Effector CD8-positive, alpha-beta T cell (primary cell): ENCODE data around the gene NMNAT2.

ENCODE experiments used
- DNase-seq: peaks from one replicate; lab custom pipeline; 2025; lab: John Stamatoyannopoulos, UW

Gene NMNAT2

DNA sequence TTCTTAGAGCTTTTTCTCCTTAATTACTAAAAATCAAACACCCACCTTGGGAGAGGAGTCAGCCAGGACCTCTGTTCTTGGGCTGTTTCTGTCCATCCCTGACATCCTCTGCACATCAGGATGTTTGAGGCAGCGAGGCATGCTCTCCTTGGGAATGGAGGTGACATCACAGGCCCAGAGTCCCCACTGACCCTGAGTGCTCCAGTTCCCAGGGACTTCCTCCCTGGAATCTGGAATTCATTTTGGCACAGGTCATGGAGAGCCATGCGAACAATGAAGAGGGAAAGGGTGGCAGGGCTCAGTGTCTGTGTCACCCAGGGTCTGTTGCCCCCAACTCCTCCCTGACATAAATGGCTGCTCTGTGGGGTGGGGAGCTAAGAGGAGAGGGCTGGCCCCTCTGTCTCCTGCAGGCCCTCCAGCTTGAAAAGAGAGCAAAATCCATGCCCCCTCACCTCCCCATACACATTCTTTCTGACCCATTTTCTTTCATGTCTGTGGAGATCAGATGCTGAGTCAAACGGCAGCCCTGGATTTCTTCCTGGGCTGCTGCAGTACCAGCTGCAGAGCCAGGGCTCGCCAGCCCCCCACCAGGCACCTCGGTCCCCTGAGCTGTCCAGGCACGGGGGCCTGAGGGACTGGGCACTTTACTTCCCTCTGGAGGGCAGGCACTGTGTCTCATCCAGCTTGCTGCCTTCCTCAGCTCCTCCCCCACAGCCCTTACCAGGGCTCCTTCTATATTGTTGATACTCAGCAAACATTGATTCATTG, 102.0 kb downstream of the NMNAT2 start:
- no peak for DNase-seq

DNA sequence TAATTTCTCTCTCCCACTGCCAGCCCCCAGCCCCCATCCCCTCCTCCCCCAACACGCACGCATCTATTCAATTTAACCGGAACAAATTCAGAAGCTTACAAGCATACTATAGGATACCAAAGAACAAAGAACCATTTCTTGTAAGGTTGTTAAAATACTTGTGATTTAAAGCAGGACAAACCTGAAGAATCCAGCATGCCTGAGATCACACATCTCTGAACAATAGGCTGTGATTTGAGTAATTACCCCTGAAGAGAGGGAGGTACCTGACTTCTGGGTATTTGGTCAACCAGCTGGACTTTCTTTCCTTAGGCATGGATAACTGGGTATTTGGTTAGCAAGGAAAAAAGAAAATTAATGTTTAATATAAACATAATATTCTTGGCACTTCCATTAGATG, 105.1 kb downstream of the NMNAT2 start:
- no peak for DNase-seq

DNA sequence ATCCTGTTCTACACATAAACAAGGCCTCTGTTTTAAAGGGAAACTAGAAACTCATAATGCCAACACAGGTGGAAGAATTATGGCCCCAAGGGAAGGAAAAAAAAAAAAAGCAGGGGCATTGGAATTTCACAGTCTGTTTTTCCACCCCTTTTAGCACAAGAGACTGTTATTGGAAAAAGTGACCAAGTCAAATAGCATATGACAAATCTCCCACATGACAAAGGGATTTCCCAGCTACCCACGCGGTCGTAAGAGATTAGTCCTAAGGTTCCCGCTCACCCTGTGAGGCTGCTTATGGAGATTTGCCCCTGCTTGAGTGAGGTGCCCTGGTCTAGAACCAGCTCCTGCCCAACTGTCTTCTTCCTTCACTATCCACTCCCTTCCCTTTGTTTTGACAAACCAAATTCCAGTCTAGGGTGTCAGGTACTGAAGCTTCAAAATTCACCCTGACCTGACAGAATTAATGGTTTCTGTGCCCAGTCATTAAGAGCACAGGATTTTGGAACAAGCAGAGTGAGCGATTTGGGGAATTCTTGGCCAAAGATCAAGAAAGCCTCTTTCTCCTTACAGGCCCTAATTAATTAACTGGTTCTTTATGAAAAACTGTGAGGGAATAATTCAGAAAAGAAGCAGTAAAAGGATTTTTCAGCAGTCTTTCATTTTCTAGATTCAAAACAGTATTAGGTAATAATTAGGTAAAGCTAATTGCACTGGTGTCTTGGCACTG, 107.3 kb downstream of the NMNAT2 start:
- no peak for DNase-seq

DNA sequence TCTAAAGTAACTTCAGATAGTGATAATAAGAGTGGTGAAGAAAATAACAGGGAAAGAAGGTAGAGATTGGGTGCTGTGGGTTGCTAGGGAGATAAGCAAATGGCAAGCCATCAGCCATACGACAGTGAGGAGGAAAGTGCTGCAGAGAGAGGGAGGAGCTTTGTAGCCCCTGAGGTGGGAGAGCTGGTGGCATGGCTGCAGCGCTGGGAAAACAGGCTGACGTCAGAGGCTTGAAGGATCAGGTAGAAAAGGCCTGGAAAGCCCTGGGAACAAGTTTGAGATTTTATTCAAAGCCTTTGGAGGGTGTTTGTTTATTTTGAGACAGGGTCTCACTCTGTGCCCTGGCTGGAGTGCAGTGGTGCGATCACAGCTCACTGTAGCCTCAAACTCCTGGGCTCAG, 109.5 kb downstream of the NMNAT2 start:
- DNase-seq, result no peak

DNA sequence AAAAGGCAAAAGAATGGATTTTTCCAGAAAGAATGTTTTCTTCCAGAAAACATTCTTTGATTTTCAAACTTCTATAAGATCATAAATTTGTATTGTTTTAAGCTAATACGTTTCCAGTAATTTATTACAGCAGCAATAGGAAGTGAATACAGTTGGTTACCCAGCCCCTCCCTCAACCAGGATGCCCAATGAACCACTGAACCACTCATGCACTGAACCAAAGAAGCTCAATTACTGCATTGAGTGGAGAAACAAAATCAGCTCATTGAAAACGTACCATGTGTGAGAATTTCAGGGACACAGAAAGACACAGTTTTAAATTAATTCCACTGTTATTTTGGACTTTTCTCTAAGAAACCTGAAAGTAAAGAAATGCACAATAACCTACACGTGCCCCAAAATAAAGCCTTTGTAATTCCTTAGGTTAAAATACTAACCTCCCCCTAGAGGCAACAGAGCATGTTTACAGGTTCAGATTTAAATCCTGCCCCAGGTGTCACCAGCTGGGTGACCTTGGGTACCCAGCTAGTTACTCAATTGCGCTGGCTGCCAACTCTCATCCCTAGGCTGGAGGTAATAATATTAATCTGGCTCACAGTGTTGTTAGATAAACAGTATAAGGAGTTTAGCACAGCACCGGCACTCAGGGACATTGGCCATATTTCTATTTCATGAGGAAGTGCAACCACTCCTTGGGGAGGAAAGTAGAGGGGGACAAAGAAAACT, 111.7 kb downstream of the NMNAT2 start:
- DNase-seq, result no peak

DNA sequence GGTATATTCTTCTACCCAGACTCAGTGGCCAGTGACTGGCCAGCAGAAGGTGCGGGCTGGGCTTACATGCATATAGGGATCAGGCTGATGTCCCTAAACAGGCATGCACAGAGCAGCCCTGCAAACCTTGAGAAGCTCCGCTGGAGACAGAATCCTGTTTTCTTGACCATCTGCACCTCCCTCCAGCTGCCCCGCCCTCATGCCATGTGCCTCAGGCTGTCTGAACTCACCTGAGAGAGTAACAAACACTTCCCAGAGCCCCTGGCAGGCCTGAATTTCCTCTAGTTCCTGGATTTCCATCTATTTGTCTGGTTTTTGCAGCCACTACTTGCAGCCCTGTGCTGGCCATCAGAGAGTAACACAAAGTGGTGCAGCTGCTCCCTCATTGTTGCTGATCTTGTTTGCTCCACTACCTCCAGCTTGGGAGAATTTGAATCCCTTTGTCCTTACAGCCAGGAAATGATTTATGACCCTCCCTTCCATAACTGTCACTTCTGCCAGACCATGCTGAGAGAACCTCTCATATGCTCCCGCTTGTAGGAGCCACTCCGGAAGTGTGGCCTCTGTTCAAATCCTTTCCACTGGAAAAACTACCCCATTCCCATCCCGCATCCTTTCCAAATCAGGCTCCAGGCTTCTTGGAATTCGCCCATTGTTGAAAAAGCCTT, 113.6 kb downstream of the NMNAT2 start:
- DNase-seq, result no peak

DNA sequence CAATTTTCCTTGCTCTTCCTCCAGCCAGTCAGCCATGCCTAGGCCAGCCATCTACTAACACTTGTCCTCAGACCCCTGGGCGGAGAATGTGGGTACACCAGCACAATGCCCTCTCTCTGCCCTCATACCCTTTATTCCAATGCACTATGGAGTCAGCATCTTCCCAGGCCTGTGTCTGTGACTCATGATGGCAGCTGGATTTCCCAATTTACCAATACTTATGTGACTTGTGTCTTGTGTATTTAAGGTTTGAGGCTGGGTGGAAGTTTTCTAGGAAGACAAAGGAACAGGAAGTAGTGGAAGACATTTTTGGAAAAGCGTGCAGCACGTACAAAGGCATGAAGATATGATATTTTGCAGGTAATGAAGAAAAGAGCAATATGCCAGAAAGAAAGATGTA, 114.3 kb downstream of the NMNAT2 start:
- DNase-seq, result no peak

DNA sequence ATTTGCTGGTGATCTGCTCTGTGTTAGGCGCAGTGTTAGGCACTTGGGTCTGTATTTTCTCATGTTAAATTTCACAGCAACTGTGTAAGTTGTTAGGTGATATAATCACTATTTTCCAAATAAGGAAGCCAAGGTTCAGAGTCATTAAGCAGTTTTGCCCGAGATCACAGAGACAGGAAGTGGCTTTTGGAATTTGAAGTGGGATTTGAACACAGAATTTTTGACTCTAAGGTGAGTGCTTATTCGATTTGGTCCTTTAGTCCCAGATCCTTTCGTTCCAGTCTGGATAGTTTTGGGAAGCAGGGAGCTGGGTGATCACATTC, 114.9 kb downstream of the NMNAT2 start:
- DNase-seq, result no peak

DNA sequence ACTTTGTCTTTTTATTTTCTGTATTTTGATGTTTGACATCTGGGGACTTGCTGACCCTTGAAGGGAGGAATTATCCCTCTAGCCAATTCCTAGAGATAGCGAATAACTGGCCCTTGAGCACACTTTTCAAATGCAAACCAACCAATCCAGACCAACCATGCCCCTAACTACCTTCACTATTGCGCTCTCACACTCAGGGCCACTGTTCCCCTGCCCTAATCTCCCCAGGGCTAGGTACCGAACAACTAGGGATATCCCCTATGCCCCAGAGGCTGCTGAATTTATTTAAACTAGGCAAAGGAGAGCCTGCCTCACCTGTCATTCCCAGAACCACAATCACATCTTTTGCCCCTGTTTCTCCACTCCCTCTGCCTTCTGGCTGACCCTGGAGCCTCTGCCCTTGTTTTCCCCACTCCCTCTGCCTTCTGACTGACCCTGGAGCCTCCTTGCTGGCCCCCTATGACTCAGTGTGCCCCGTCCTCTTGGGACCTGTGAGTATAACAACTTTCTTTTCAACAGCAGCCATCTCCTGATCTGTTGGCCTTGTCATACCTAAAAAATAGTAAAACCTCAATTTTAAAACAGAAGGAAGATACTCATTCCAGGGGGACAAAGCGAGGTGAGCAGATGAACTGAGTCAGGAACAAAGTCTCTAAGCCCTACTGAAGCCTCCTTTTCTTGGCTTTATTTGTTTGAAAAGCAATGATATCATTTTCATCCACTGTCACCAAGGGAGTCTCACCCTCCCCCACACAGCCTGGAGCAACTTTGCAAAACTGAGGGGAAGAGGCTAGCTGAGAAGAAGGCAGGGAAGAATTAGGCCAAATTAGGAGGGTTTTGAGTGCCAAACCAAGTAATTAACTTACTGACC, 115.5 kb downstream of the NMNAT2 start:
- DNase-seq, result no peak

DNA sequence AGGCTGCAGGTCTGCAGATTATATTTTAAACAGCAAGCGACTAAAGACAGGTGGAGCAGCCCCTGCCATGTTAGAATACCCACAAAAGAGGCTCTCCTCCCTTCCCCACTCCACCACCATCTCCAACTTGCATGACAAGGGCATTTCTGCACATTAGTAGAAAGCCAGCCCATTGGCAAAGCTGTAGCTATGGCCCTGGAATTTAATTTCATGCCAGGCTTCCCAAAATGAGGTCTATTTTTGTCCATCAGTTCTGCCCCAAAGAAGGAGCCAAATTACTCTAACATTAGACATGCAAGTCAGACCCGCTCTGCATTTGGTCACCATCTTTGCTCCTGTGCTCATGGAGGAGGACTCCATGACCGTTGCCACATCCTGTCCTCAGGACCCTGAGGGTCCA, 116.9 kb downstream of the NMNAT2 start:
- no peak for DNase-seq

DNA sequence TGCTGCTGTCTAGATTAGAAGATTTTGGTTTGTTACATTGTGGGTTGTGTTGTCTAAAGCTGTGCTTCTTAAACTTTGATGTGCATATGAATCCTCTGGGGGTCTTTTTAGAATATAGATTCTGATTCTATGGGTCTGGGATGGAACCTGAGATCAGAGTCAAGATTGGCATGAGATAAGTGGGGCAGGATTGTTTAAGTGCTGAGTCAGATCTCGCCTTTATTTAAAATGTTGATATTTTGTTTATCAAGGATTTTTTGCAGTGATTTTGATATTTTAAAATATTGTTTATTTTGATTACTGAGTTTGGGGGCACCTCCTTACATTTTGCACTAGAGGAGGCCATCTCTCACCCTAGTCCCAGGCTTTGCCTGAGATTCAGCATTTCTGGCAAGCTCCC, 117.4 kb downstream of the NMNAT2 start:
- DNase-seq, result no peak

DNA sequence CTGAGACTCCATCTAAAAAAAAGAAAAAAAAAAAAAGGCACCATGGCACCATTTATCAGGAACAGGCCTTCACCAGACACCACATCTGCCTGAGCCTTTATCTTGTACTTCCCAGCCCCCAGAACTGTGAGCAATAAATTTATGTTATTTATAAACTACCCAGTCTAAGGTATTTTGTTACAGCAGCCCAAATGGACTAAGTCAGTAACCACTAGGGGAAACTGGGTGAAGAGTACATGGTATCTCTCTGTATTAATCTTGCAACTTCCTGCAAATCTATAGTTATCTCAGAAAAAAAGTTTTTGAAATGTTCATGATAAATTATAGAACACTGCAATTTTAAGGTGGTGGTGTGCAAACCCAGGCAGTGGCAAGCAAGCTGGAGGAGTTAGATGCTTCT, 117.8 kb downstream of the NMNAT2 start:
- no peak for DNase-seq

DNA sequence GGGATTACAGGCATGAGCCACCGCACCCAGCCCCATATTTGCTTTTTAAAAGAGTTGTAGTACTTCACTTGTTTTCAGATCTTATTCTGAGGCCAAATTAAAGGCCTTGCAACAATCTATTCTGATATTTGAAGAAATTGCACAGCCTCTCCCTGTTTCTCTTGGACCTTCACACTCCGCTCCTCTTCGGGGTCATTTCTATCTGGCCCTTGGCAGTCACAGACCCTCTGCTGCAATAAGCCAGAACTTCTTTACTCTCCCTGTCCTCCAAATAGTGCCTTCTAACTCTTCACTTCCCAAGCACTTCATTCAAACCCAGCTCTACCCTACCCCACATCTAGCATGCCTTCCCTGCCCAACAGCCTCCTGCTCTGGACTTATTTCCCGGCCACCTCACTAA, 121.4 kb downstream of the NMNAT2 start:
- DNase-seq, result no peak

DNA sequence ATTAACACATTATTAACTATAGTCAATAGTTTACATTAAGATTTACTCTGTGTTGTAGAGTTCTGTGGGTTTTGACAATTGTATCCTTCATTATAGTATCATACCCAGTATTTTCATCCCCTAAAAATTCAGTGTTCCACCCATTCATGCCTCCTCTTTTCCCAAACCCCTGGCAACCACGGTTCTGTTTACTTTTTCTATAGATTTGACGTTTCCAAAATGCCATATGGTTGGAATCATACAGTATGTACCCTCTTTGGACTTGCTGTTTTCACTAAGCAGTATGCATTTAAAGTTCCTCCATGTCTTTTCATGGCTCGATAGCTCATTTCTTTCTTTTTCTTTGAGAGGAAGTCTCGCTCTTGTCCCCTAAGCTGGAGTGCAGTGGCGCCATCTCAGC, 122.7 kb downstream of the NMNAT2 start:
- DNase-seq, result no peak

DNA sequence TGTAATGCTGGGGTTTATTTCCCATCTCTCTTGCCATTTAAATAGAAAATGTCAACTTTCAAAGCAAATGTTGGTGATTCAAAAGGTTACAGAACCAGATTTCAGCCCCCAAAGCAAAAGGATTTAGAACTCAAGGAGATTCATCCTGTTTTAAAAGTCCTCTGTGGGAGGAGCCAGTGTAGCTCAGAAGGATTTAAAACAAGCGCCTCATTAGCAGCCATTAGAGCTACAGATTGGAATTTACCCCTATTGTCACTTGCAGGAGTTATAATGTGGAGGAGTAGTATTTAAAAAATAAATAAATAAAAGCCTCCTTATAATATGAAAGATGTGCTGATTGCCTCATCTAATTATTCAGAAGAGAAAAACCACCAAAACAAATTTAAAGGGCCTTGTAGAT, 124.3 kb downstream of the NMNAT2 start:
- DNase-seq, result no peak

DNA sequence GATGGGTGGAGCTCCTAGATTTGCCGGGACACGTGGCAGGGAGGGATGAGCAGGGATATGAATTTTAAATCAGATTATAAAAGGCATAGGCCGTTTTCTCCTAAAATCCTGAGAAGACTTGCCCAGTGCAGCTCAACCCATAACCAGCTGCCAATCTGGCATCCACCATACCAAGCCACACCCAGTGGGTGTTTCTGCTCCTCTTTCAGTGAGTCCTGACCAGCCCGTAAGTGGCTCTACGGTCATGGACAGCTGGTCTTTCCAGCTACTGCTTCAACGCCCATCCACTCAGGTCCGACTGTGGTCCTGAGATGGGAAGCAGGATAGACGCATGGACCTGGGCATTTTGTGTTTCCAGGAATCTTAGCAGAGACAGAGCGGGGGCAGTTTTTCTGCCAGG, 124.9 kb downstream of the NMNAT2 start:
- no peak for DNase-seq

DNA sequence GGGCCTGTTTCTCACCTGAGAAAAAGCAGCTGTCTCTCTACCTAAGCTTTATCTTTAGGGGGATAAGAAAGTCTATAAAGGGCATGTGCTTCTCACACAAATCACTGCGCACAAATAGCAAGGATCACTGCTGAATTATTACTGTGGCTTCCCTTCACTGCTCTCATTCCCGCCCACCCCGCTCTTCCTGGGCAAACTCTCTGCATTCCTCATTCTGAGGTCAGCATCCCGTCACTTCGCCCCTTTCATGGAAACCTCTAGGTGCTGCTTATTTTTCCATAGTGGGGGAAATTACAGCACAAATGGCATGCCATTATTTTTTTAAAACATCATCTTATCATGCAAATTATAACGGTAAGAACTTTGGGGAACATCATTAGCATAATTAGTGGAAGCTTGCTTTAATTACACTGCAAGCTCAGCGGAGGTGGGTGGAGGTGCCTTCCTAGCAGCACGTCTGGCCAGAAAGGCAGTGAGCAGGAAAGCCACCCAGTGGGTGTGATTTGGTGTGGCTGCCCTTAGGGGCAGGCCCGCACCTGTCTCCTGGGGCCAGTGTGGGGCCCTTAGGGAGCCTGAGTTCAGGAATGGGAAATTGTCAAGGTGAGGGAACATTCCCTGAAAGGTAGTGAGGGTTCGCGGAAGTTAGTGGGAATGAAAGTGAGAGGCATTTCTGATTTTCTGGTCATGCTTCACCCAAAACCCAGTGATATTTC, 126.2 kb downstream of the NMNAT2 start:
- DNase-seq, result no peak

DNA sequence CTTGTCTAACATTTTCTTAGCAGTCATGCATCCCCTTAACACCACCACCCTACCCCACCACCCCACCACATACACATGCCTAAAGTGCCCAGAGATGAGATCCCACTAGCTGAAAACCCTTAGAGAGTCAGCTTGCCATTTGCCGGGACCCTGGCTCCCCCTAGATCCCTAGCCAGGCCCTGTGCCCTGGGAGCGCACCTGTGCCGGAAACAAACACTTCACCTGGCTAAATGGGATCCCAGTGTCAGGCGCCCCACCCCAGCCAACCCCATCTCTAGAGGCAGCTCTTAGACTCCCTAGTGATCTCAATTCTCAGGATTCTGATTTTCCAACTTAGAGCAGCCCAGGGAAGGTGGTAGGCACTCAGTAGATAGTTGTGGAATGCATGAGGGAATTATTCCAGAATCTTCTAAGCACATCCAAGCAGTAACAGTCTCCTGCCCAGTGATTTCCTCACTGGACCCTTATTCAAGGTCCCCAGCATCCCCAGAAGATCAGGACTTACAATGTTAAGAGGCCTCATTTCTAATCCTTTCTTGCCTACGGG, 126.9 kb downstream of the NMNAT2 start:
- DNase-seq, result no peak

DNA sequence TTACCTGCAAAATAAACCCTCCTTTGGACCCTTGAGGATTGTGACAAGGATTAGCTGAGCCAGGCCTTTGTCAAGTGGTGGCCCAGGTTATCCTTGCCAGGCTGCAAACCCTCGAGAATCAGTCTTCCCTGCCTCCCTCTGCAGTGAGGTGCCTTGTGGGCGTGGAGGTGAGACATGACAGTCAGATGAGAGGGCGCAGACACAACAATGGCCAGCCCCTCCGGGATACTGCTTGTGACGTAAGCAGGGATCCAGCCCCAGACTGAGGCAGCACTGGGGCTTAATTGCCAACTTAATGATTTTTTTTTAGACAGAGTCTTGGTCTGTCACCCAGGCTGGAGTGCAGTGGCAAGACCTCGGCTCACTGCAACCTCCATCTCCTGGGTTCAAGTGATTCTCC, 127.6 kb downstream of the NMNAT2 start:
- no peak for DNase-seq

DNA sequence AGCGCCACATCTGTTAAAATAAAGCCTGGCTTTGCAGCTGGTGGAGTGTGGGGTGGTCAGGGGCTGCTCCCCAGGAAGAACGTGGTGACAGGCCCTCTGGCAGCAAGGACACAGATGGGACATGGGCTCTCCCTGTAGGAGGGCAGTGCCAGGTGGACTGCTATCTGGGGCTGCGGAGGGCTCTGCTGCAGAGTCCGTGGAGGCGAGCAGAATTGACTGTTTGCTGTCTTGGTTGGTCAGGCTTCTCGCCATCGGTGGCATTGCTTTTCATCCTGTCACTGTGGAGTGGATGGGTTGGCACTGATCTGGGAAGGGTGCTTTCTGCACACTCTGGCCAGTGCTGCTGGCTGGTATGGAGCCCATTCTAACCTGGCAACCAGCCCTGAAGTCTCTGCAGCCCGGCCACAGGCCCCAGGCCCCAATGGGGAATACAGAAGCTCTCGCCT, 129.1 kb downstream of the NMNAT2 start:
- DNase-seq, result no peak

DNA sequence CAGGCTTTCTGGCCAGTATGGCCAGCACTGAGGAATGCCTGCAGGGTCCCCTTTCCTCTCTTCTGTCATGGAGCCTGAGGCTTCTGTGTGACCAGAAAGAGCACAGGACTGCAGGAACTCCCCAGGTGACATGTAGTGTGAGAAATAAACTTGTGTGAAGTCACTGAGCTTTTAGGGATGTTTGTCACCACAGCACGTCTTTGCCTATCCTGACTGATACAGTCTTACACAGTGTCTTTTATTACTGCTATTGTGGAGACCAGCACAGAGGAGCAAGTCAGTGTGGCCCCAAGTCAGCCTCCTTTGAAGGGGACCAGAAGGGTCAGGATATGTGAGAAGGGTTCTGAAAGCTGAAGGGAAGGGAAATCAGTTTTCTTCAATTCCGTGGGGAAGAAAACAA, 129.6 kb downstream of the NMNAT2 start:
- no peak for DNase-seq
